Fibroblast of the aortic adventitia (primary cell): Measurements from ENCODE around the gene SH3RF2. TPM values are rescaled to one million over a fixed set of nuclear protein-coding genes. Genes with fewer than 3 reads are reported as not detected.
"Not testable (repeated sequence)": the region's sequence is repeated elsewhere in the genome, so short reads cannot be mapped to it uniquely, and the experiment has no call there.

Experiments used
- DNase-seq: peaks from one replicate; pipeline ENCODE4 v3.0.0-alpha.2; 2010; ENCODE audit warnings: low read depth
- H3K4me3 ChIP-seq: 2 replicates; pipeline ENCODE4 v1.5.1; 2011; ENCODE audit warnings: low read depth, mild to moderate bottlenecking, control low read depth, low read length, moderate library complexity
- total RNA-seq: library from RNA; depleted of rRNA; stranded (reverse); fragments of >200 nt; gene quantifications from 2 replicates; pipeline ENCODE4 v1.2.3, GENCODE V29; 2012; ENCODE audit warnings: low replicate concordance
- TF ChIP-seq, protein P1 (sequence below): IDR thresholded peaks from 2 replicates; pipeline ENCODE4 v1.5.1; 2011; ENCODE audit warnings: mild to moderate bottlenecking, low read length, control low read depth, inconsistent platforms; ENCODE audit not compliant: insufficient read depth

The SH3RF2 gene
- total RNA-seq, 1 donor = 6.7 TPM

DNA sequence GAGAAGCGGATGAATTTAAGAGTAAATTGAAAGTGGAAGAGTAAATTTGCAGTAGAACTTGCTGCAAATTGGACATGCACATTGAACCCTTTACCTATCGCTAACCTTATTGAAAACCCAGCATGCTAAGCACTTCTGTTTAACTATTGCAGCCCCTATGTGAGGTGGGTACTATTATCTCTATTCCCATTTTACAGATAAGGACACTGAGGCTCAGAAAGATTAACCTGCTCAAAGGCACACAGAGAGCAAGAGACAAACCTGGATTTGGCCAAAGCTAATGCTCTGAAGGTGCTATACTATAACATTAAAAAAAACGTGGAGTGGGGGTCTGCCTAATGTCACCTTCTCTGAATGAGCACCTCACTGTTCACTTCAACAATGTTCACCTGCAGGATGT, 21.0 kb downstream of the SH3RF2 start:
- TF ChIP-seq, protein P1, sequence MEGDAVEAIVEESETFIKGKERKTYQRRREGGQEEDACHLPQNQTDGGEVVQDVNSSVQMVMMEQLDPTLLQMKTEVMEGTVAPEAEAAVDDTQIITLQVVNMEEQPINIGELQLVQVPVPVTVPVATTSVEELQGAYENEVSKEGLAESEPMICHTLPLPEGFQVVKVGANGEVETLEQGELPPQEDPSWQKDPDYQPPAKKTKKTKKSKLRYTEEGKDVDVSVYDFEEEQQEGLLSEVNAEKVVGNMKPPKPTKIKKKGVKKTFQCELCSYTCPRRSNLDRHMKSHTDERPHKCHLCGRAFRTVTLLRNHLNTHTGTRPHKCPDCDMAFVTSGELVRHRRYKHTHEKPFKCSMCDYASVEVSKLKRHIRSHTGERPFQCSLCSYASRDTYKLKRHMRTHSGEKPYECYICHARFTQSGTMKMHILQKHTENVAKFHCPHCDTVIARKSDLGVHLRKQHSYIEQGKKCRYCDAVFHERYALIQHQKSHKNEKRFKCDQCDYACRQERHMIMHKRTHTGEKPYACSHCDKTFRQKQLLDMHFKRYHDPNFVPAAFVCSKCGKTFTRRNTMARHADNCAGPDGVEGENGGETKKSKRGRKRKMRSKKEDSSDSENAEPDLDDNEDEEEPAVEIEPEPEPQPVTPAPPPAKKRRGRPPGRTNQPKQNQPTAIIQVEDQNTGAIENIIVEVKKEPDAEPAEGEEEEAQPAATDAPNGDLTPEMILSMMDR = no peak
- DNase-seq = no peak

DNA sequence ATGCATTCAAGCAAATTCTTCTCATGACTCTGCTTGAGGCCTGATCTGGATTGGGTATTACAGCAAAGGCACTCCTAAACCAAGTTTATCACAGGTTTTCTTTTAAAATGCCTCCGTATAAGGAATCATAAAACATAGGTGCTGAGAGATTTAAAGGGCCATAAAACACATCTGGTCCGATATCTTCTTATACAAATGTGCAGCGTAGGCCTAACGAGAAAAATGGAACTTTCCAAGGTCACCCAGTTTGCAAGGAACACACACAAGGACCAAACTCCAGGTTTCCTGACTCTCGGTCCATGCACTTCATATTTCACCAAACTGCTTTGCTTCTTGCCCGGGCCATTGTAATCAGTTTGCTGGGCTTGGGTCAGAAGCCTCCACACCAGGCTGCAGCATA, 22.1 kb downstream of the SH3RF2 start:
- H3K4me3 ChIP-seq = no peak overlapping the region
- TF ChIP-seq, protein P1 = no peak
- DNase-seq = no peak

More for the DNA sequence above, 21.0 kb downstream of the SH3RF2 start:
- no peak overlapping the region for H3K4me3 ChIP-seq

DNA sequence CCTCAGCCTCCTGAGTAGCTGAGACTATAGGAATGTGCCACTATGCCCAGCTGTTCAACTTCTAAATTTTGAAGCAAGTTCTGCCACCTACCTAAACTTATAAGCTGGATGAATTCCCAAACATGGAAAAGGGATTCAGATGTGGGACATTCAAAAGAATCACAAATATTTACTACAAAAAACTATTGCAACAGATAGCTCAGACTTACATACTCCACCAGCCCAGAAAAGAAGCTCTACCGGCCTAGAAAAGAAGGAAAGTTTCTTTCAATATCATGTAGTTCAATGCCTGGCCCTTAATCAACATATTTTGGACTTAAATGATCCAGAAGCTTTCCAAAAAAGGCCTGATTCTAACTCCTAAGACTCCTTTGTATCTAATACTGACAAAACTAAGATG, 23.8 kb downstream of the SH3RF2 start:
- TF ChIP-seq, protein P1 = no peak
- H3K4me3 ChIP-seq = no peak overlapping the region

DNA sequence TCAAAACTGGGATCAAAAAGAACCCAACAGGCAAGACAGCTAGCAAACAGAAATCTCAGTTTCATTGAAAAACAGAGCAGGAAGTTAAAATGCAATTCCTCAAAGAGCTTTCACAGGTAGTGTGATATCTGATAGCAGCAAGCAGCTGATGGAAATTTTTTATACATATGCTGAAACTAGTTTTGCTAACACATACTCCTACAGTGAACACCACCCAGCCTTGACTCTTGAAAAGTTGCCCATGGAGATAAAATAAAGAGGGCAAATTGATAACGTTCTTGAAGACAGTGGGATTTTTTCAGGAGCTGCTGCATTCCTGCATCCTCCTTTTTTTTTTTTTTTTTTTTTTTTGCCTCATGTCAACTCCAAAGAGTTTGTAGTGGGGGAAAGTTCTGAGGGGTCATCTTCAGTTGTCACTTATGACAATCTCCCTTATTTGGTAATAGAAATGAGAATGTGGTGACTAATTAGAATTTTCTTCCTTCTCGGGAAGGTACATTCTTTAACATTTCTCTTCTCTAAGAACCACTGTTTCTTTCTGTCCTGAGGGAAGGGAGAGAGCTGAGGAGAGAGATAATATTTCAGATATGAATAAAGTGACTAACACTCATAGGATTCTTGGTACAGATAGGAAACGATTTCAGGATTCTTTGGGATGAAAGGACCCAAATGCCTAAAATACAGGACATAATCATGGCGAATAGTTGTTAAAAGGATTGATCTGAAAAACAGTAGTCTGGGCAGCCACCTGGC, 24.6 kb downstream of the SH3RF2 start:
- H3K4me3 ChIP-seq = no peak overlapping the region
- DNase-seq = peak; percentile 61
- TF ChIP-seq, protein P1 = no peak

More for the DNA sequence above, 23.8 kb downstream of the SH3RF2 start:
- DNase-seq = peak; percentile 43

DNA sequence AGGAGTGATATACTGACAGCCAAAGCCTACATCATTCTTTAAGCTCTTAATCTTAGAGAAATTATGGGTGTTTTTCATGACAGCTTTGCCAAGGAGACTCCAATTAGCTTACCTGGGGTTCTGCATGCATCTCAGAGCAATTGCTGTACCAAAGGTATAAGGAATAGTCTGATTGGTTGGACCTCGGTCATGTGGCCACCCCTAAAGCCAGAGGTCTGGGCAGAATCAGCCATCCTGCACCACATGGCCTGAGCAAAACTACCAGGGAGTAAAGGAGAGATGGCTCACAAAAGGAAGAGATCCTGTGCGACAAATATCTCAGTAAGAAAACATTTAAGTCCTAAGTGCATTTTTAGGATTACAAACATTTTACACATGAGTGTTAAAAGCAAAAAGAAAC, 25.6 kb downstream of the SH3RF2 start:
- DNase-seq = no peak
- H3K4me3 ChIP-seq = no peak overlapping the region
- TF ChIP-seq, protein P1 = no peak

DNA sequence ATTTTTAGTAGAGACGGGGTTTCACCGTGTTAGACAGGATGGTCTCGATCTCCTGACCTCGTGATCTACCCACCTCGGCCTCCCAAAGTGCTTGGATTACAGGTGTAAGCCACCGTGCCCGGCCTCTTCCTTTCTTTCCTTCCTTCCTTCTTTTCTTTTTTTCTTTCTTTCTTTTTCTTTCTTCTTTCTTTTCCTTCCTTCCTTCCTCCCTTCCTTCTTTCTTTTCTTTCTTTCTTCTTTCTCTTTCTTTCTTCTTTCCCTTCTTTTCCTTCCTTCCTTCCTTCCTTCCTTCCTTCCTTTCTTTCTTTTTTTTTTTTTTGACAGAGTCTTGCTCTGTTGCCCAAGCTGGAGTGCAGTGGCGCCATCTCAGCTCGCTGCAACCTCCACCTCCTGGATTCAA, 27.6 kb downstream of the SH3RF2 start:
- not testable (repeated sequence) for H3K4me3 ChIP-seq, DNase-seq

DNA sequence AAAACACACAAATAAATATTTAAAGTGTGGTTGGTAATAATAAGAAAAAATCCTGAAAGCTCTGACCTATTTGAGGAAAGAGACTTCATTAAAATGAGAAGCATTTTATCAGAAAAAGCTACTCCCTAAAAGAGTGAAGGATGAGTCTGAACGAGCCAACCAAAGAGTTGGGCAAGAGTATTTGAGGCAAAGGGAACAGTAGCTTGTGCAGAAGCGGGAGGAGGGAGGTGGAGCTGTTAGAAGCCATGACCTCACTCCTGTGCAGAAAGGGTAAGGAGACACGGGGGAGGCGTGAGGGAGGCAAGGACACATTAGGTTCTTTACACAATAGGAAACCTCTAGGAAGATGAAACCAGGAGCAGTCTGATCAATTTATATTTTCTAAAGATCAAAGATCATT, 29.4 kb downstream of the SH3RF2 start:
- DNase-seq = no peak
- no peak overlapping the region for H3K4me3 ChIP-seq
- TF ChIP-seq, protein P1 = no peak
